Measurements from ENCODE around the gene GFPT1.

The GFPT1 gene

DNA sequence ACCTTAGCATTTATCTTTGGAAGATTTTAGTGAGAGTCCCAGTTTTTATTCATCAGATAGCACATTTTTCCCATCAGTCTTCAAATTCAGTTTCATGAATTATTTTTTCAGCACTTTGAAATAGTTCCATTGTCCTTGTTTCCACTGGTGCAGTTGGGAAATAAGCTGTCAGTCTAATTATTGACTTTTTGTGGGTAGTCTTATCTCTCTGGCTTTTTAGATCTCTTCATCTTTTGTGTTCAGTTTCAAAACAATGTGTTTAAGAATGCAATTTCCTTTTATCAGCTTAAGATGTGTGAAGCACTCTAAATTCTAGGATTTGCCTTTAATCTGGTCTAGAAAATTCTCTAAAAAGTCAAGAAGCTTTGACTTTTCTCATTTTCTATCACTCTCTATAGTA, 70.5 kb downstream of the GFPT1 start:
- ATAC-seq (no peak), DNase-seq (no peak)

DNA sequence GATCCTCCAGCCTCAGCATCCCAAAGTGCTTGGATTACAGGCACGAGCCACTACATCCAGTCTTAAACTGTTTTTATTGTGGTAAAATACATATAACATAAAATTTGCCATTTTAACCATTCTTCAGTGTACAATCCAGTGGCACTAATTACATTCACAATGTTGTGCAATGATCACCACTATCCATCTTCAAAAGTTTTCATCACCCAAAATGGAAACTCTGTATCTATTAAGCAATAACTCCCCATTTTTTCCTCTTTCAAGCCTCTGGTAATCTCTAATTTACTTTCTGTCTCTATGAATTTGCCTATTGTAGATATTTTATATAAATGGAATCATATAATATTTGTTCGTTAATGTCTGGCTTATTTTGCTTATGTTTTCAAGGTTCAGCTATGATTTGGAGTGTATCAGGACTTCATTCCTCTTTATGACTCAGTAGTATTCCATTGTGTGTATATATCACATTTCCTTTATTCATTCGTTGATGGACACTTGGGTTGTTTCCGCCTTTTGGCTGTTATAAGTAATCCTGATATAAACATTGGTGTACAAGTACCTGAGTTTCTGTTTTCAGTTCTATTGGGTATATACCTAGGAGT, 71.8 kb downstream of the GFPT1 start:
- no peak for DNase-seq
- ATAC-seq: no peak

DNA sequence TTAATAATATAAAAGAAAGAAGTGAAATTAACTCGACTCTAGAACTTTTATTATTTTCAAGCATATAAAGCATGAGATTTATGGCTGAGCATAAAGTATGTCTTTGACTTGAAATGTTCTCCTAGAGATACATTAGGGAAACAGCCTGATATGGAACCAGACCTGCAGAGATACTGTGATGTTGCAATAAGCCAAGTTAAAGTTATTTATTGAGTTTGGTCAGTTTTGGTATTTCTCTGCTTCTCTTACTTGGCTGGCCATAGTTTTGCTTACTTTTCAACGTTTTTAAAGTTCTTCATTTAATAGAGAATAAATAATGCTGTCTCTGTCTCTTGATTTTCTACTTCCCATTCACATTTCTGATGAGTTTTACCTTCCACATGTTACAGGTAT, 76.0 kb downstream of the GFPT1 start:
- DNase-seq (no peak), ATAC-seq (no peak)

DNA sequence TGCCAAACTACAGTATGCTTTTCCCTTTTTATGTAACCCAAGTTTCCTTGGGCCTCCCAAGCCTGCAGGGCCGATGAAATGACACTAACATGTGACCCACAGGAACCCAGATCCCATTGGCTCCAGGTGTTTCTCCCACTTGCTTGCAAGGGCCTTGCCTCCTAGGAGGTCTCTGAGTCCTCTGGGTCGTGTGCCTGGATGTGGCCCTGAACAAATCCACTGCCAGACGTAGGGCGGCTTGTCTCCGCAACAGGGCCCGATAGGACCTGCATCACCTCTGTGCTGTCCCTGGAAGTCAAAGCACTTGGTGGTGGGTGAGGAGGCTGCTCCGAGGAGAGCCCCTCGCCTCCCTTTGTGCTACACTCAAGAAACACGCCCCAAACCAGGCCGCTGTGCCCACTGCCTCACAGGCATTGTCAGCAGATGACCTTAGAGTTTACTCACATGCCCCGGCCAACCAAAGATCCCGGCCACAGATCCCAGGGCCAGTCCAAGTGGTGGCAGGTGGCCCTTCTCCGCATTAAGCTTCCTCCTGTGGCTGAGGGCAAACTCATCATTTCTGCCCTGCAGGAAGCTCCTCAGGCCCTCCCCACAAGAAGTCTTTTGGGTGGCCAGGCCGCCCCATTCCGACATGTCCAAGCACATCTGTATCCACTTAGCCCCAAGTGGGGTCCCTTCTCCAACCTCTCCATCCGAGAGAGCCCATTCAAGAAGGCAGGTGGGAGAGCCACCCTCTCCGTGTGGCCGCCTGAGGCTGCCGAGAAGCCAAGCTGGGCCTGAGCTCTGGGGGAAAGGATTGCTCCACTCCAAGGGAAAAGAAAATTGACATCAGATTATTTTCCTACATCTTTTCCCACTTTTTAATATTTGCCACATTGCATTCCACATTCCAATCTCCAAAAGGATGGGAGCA, 76.7 kb downstream of the GFPT1 start:
- DNase-seq: no peak
- no peak for ATAC-seq

DNA sequence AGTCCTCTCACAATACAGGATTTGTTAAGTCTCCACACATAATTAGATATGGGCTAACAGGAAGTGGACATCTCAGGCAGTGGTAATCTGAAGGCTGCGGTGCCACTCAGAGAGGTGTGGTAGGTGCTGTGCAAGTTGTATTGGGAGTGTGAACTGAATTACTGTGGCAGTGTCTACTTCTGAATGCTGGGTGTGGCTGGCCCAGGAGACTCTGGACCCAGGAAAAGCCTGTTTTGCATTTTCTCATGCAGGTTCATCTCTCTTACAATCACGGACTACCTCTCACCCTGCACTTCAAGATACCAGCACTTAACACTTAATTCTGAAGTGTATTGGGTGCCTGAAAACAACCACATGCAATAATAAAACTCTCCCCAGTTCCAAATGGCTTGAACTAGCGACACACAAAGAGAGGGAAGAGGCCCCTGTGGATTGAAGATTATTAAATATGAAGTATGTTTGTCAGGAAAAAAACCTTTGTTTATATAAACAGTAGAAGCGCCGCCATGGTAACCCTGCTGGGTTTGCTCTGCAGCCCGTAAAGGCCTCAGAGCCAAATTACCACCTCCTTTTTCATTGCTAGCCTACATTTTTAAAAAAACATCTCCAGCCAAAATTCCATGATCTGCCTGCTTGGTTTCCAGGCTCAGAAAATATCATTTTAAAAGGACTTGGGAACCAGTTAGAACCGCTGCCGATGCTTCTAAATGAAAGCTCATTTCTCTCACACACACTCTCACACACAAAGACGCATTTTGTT, 77.5 kb downstream of the GFPT1 start:
- no peak for DNase-seq
- no peak for ATAC-seq

DNA sequence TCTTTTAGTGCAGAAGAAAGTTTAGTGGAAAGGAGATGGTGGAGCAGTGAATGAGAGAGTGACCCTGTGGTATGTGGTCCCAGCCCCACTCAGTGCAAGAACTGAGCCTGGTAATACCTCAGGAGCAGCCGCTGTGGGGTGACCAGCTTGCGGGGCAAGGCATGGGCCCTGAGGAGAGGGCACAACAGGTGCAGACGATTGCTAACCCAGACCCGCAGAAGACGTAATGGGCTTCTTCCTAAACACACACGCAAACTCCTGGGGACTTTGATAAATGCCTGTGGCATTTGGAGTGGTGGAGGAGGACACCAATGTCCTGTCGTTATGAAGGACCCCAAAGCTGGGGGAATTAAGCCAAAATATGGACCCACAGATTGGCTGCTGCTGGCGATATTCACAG, 78.7 kb downstream of the GFPT1 start:
- DNase-seq (no peak), ATAC-seq (no peak)

DNA sequence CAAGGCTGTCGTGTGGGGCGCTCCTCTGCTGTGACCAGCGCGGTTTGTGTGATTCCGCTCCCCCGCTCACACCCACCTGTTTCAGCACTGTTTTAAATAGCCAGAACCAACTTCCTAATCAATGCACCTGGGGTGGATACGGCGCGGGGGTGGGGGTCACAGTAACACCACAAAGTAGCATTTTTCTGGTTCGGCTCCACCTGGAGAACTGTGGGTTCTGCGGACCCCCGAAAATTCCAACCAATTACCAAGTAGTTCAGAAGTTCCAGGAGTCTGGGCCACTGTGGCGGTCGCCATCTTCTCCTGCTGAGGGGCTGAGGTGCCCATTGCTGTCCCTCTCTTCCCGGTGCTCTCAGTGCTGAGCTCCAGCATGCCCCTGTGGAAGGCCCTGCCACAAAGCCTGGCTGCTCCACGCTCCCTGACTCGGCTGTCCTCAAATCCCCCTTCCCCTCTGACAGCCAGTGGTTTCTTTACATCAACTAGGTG, 79.4 kb downstream of the GFPT1 start:
- DNase-seq (no peak), ATAC-seq (no peak)

DNA sequence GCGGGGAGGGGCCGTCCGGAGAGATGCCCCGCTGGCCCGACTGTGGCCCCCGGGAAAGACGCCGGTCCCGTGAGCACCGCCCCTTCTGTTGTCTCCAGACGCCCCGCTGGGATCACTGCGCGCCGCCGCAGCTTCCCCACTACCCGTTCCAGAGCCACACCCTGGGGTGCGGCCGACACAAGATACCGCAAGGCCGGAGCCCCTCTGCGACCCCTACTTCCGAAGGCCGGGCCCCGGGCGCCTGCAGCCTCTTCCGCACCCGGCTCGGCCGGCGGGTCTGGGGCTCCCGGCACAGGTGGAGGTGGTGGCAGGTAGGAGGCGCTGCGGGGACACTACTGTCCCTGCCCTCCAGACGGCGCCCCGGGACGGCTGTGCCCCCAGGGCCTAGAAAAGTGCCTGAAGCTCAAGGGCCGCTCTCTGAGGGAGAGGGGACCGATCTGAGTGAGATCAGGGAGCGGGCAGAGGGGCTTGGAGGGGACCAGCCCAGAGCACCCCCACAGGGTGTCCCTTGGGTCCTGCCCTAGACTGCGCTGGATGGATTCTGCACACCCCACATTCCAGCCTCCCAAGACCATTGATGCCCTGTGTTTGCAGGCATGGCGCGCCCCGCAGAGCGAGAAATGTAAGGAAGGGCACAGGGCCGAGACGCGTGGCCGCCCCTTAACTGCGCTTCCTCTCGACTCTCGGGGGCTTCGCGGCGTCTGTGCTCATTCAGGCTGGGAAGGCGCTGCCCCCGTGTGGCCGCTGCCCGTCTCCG, 80.0 kb downstream of the GFPT1 start:
- DNase-seq (peak; percentile 81), ATAC-seq (peak; percentile 93)

DNA sequence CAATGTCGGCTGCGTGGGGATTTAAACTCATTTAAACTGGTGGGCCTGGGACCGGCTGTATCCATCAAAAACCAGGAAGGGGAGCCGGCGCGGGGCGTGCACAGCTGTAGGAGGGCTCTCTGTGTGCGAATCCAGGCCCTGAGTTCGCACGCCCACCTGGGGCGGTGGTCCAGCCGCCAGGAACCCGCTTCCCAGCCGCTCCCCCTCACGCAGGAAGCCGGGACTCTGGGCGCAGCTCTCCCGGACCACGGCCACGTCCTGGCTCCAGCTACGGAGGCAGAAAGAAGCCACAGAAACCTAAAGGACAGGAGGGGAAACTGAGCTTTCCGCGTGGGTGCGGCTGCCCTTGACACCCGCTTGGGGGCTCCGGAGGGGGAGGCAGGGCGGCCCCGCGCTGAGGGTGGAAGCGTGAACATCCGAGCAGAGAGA, 80.6 kb downstream of the GFPT1 start:
- ATAC-seq (no peak), DNase-seq (no peak)

DNA sequence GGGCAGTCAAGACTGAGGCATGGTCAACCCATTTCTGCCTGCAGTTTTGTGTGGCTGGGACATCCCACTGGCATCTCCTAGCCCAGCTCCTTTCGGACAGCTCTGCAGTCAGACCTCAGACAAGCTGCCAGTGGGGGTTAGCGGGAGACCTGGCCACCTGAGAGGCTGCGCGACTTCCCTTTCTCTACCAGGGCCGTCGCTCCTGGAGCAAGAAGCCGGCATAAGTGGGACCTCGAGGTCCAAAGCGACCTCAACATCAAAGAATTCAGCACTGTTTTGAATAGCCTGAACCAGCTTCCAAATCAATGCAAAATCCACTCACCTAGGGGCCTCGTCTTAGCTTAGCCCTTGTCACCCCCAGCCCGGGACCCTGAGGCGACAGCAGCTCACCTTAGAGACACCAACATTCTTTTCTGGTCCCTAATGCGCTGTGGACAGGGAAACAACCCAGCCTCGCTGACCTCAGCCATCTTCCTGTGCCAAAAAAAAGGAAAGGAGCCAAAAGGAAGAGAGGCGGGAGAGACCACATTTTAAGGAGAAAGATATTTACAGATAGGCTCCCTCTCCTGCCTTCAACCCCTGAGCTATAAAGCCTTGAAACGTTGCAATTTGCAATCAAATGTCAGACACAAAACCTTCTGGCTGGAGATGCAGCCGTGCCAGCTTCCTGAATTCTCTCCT, 81.2 kb downstream of the GFPT1 start:
- ATAC-seq (no peak), DNase-seq (no peak)

DNA sequence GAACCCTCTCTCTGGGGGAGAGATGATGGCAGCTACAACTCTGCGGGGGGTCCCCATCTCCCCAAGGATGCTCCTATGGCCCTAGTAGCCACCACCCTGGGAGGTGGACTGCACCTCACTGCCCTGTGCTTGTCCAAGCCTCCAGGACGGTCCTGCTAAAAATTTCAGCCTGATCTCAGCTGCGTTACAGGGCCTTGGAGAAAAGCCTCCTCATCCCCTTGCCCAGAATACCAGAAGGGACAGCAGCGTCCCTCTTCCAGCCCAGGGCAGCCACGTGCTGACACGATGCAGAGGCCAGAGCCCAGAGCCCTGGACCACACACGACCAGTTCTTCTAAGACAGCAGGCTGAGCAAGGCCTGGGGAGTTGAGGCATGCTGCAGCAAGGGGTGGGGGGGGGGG, 81.9 kb downstream of the GFPT1 start:
- ATAC-seq (no peak), DNase-seq (no peak)

DNA sequence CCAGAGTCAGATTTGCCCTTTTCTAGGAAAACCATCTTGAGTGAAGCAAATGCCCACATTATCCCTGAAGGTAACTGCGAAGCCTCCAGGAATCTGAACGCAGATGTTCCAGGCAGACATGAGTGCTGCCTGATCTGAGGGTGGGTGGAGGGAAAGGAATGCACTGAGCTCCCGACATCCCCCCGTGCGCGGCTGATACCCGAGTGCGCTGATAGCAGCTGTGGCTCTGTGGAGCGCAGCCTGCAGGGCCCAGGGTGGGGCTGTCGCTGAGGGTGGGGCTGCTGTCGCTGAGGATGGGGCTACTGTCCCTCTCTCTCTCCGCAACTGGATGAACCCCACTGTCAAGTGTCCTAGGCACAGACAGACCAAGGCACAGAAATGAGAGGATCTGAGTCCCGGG, 82.4 kb downstream of the GFPT1 start:
- no peak for DNase-seq
- ATAC-seq: no peak

DNA sequence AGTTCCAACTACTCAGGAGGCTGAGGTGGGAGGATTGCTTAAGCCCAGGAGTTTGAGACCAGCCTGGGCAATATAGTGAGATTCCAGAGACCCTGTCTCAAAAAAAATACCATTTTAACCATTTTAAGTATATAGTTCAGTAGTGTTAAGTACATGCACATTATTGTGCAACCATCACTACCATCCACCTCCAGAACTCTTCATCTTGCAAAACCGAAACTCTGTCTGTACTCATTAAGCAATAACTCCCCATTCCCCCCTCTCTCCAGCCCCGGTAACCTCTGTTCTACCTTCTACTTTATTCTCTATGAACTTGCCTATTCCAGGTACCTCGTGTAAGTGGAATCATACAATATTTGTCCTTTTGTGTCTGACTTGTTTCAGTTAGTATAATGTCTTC, 86.4 kb downstream of the GFPT1 start:
- DNase-seq (no peak), ATAC-seq (no peak)

DNA sequence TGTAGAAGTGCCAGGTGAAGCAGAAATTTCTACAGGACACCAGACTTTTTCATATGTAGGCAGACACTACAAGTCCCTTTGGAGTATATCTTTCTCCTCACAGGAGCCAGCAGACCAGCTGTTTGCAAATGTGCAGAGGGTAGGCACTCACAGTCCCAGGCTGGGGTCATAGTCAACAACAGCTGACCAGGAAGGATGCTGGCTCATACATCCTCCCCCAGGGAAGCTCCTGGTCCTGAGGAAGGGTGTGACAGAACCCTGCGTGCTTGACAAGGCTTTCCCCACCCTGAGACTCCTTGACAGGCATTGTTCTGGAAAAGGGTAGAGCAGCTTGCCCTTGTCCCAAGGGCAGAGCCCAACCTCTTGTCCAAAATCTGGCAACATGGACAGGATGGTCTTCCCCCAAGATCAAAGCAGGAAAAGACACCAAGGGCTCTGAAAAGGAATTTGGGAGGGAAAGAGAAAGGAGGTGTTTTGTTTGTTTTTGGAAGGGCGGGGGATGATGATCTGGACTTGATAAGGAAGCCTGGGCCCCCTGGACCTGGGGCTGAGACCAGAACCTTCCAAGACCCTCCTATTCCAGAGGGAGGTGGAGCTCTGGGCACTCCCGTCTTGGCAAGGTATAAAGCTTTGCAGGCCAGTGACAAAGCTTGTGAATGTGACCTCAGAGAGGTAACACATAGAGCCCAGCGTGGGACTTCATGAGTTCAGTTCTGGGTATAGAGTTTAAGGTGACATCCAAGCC, 87.1 kb downstream of the GFPT1 start:
- no peak for DNase-seq
- ATAC-seq: no peak

DNA sequence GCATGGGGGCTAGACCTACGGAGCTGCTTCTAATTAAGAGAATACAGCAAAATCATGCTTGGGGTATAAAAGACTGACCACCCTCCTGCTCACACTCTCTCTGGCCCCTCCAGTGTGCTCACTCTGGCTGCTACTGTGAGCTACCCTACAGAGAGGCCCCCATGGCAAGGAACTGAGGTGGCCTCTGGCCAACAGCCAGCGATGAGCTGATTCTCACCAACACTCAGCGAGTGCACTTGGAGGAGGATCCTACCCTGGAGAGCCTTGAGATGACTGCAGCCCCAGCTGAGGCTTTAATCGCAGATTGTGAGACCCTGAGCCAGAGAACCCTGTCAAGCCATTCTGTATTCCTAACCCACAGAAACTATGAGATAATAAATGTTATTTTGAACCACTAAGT, 88.2 kb downstream of the GFPT1 start:
- no peak for DNase-seq
- no peak for ATAC-seq

DNA sequence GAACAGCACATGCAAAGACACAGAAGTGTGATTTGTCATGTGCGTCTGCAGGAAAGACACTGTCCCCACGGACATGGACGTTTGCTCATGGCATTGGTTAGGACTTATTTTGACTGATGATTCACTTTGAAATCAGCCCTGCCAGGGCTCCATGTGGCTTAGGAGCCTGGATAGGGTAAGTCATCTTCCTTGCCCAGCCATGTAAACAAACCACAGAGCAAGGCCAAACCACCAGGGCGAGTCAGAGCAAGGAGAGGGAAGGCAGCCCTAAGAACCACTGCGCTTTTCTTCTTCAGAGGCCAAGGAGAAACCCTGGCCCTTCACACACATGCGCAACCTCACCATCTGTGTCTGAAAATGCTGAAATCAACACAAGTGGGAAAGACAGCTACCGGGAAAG, 88.8 kb downstream of the GFPT1 start:
- DNase-seq: no peak
- no peak for ATAC-seq

DNA sequence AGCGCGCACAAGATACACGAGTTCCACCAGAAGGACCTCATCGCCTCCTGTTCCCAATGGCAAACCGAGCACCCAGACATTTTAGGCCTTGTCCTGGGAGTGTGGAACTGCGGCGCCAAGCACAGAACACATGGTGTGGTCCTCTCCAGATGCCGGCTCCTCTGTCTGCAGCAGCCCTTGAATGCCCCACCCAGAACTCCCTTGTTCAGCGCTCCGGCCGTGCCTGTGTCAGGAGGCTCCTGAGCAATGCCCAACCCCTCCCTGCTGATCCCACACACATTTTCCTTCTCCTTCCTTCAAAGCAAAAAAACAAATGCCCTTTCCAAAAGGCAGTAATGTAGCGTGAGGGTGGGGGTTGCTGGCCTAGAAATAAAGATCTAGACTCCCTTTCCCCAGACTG, 89.8 kb downstream of the GFPT1 start:
- DNase-seq: no peak
- ATAC-seq: no peak

DNA sequence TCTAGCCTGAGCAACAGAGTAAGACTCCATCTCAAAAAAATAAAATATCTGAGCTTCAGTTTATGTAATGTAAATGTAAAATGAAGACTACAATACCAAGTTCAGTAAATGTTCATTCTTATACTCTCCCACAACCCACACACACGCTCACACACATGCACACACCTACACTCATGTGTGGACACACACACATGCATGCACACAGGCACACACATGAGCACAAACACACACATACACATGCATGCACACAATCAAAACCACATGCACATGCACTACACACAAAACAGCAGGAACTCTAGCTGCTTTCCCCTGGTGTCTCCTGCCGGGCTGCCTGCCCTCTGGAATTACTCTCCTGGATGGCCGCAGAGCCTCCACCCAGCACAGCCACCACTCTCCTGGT, 90.6 kb downstream of the GFPT1 start:
- ATAC-seq: no peak

DNA sequence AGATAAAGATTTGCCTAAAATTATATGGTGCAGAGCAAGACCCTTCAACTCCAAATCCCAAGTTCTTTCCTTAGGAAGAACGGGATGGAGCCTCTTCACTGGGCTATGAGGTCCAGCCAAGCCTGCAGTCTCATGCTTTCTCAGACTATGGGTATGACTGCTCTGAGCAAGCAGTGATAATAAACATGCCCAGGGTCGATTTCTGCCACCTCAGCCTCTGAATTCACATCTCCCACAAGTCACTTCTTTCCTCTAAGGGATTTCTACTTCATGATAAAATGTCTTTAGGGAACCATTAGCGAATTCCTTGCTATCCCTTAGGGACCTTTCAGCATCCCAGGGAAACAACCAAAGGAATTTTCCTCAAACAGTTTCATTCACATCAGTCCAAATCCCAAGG, 94.8 kb downstream of the GFPT1 start:
- no peak for DNase-seq
- no peak for ATAC-seq

More for the DNA sequence above, 90.6 kb downstream of the GFPT1 start:
- DNase-seq: no peak

DNA sequence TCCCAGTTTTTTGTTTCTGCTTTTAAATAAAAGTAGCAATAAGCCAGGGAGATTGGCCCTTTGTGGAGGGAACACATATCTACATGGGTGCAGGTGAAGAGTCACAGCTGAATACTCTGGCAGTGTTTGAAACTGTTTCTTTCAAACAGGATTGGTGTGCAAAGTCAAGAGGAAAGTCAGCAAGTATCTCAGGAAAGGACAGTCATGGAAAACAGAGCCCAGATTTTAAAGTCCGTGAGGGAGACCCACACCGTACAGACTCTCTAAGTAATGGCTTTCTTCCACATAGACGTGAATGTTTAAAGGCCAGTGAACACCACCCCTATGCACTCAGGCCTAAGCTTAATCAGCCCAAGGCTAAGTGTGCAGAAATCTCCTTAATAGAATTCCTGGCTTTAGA, 95.3 kb downstream of the GFPT1 start:
- ATAC-seq (no peak), DNase-seq (no peak)

Data from stimulated activated naive CD8-positive, alpha-beta T cell treated with anti-CD3 and anti-CD28 coated beads, Interleukin-15, Interleukin-2, amounts not matched to agents 100 U/mL and 50 U/mL, for 24 hours (primary cell).